Stimulated activated CD8-positive, alpha-beta memory T cell treated with anti-CD3 and anti-CD28 coated beads, Interleukin-15, amount 100 ng/mL, for 48 hours (primary cell): Measurements from ENCODE around the gene SPG21.
"Not testable (repeated sequence)": the region's sequence is repeated elsewhere in the genome, so short reads cannot be mapped to it uniquely, and the experiment has no call there.

Experiments used
- DNase-seq, 2 donors: peaks; one replicate each; pipeline ENCODE4 v3.0.0-alpha.2; 2020; ENCODE audit warnings: low read depth in 2 of 2

The SPG21 gene

GRCh38 chr15:64989416-64990167, at the start of gene SPG21:
TSS of gene SPG21 (minus strand) at chr15:64989914. CDS start at chr15:64983569, 6,345 bp downstream.
- DNase-seq: peak; percentile 87 to 90

GRCh38 chr15:65038836-65039235, 49.1 kb upstream of the SPG21 start:
- no peak for DNase-seq

GRCh38 chr15:65038428-65038827, 48.7 kb upstream of the SPG21 start:
- DNase-seq: no peak

GRCh38 chr15:65037309-65037708, 47.6 kb upstream of the SPG21 start:
- no peak for DNase-seq

- DNase-seq: no peak
Measured at GRCh38 chr15:65034719-65035118, 45.0 kb upstream of the SPG21 start.

- no peak for DNase-seq
Measured at GRCh38 chr15:65033659-65034269, 44.0 kb upstream of the SPG21 start.

- peak in 1 of 2 donors; percentile 11 for DNase-seq
Measured at GRCh38 chr15:65032801-65033537, 43.3 kb upstream of the SPG21 start.

- DNase-seq: no peak
Measured at GRCh38 chr15:65029736-65030208, 40.1 kb upstream of the SPG21 start.

GRCh38 chr15:65028921-65029735, 39.4 kb upstream of the SPG21 start, which contains the start of gene MTFMT:
TSS of gene MTFMT (minus strand) at chr15:65029639. CDS start at chr15:65029613, 26 bp downstream.
- DNase-seq: peak; percentile 89 to 90

GRCh38 chr15:65028338-65028737, 38.6 kb upstream of the SPG21 start:
- DNase-seq: no peak

- DNase-seq: no peak
Measured at GRCh38 chr15:65027593-65027992, 37.9 kb upstream of the SPG21 start.

GRCh38 chr15:65026756-65027155, 37.0 kb upstream of the SPG21 start:
- DNase-seq: no peak

GRCh38 chr15:65021488-65021887, 31.8 kb upstream of the SPG21 start:
- no peak for DNase-seq

- no peak for DNase-seq
Measured at GRCh38 chr15:65020419-65020818, 30.7 kb upstream of the SPG21 start.

GRCh38 chr15:65011198-65011597, 21.5 kb upstream of the SPG21 start:
- DNase-seq: not testable (repeated sequence)

GRCh38 chr15:65008983-65009382, 19.3 kb upstream of the SPG21 start:
- no peak for DNase-seq

GRCh38 chr15:65006876-65007275, 17.2 kb upstream of the SPG21 start:
- no peak for DNase-seq

- DNase-seq: no peak
Measured at GRCh38 chr15:65004993-65005392, 15.3 kb upstream of the SPG21 start.

GRCh38 chr15:64997745-64998375, 8.1 kb upstream of the SPG21 start:
- DNase-seq: no peak

- no peak for DNase-seq
Measured at GRCh38 chr15:64997066-64997465, 7.4 kb upstream of the SPG21 start.

GRCh38 chr15:64993290-64993689, 3.6 kb upstream of the SPG21 start:
- DNase-seq: no peak
